Right atrium auricular region (tissue), 2 donors: ENCODE results near the gene PSMB1. TPM values are rescaled to one million over a fixed set of nuclear protein-coding genes. Genes with fewer than 3 reads are reported as not detected.
A peak's percentile ranks its signal among the peaks of the same experiment; 100 is the strongest.

Experiments used
- DNase-seq: peaks from one replicate; pipeline ENCODE4 v3.0.0-alpha.2; 2019; ENCODE audit warnings: low spot score
- H3K27ac ChIP-seq, 2 donors: fragments of 200-600 bp; sonication (generic); 1 replicate in 1 of 2; 2 replicates in 1 of 2; pipeline ENCODE4 v1.5.1; 2016 to 2019
- H3K27me3 ChIP-seq, 2 donors: fragments of 200-600 bp; sonication (generic); one replicate each; pipeline versions ENCODE4 v1.5.1 to v1.6.0; 2017 to 2019
- H3K36me3 ChIP-seq: fragments of 200-600 bp; sonication (generic); one replicate; pipeline ENCODE4 v1.5.1; 2016
- H3K4me1 ChIP-seq, 2 donors: fragments of 200-600 bp; sonication (generic); one replicate each; pipeline versions ENCODE4 v1.5.1 to v1.6.0; 2017 to 2019
- H3K4me3 ChIP-seq, 2 donors: fragments of 200-600 bp; sonication (generic); 1 replicate in 1 of 2; 2 replicates in 1 of 2; pipeline ENCODE4 v1.5.1; 2017 to 2019; ENCODE audit warnings: mild to moderate bottlenecking in 1 of 2, moderate library complexity in 1 of 2
- H3K9me3 ChIP-seq, 2 donors: fragments of 200-600 bp; sonication (generic); one replicate each; pipeline ENCODE4 v1.5.1; 2019
- CTCF ChIP-seq, 2 donors: fragments of 200-600 bp; sonication (generic); IDR thresholded peaks; one replicate each; pipeline ENCODE4 v1.5.1; 2019; ENCODE audit warnings: antibody characterized with exemption in 2 of 2
- total RNA-seq, 2 donors: library from RNA; depleted of rRNA; stranded (reverse); fragments of >200 nt; gene quantifications; one replicate each; pipeline ENCODE4 v1.1.0, GENCODE V29; 2016

The PSMB1 gene
- total RNA-seq, 2 donors from 2014 or later, result 188 to 245 TPM

GRCh38 chr6:170584181-170584953, 31.3 kb upstream of the PSMB1 start, which contains the start of gene PDCD2:
TSS of gene PDCD2 (minus strand) at chr6:170584637. CDS start at chr6:170584581, 56 bp downstream.
- peaks cover 22% of the 10 kb centered on the region for H3K36me3 ChIP-seq
- H3K9me3 ChIP-seq, result no peaks in the 10 kb centered on the region
- DNase-seq, result peak; percentile 88
- H3K4me1 ChIP-seq, result peaks cover 0 to 15% of the 10 kb centered on the region in 2 donors
- peak in 1 of 2 donors; percentile 16 for TF ChIP-seq CTCF (IDR thresholded peaks at IDR 0.05)
- H3K27me3 ChIP-seq, result no peaks in the 10 kb centered on the region
- peak within 1 kb of the TSS; percentile 83 to 90 for H3K27ac ChIP-seq
- H3K4me3 ChIP-seq, result peak within 1 kb of the TSS; percentile 71 to 84

DNA sequence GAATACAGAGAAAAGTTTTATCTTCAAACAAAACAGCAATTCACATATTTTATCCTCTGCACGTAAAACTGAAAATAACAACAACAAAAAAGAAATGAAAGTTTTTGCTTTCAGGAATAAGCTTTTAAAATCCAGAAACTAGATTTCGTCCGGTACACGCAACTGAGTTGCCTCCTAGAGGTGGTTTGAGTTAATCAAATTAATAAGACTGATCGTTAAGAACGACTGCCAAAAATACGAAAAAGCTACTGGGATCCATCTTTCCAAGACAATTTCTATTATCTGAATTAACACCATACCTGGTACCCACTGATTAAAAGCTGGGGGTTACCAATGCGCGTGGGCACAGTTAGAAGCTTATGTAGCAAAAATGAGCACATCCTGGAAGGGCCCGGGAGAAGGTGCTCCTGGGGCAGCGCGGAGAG, 30.7 kb upstream of the PSMB1 start:
- Histone ChIP-seq H3K9me3 (no peaks in the 10 kb centered on the region), H3K27me3 (no peaks in the 10 kb centered on the region), H3K36me3 (peaks cover 25% of the 10 kb centered on the region), H3K27ac (peak overlapping the region; percentile 83 to 90), H3K4me1 (peaks cover 0 to 15% of the 10 kb centered on the region in 2 donors), H3K4me3 (peak overlapping the region; percentile 71 to 84)
- DNase-seq, result no peak
- TF ChIP-seq CTCF (IDR thresholded peaks at IDR 0.05), result no peak

DNA sequence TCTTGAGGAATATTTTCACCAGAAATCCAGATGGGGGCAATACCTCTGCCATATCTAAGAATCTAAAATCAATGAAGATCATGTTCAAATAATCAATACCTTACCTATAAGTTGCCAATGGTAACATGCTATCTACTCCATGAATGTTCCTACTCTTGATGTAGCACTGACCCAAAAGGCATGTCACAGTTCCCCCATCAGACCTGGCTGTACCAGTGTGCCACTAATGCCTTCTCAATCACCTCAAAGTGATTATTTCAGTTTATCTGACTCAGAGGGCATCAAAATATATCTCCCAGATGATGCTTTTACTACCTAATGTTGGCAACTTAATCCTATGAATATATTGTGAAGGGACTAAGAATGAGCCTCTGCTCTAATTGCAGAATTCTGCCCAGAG, 25.8 kb upstream of the PSMB1 start:
- H3K27me3 ChIP-seq, result no peaks in the 10 kb centered on the region
- H3K4me3 ChIP-seq, result no peak overlapping the region
- no peak for TF ChIP-seq CTCF (IDR thresholded peaks at IDR 0.05)
- no peak for DNase-seq
- H3K4me1 ChIP-seq, result peaks cover 0 to 9% of the 10 kb centered on the region in 2 donors
- no peaks in the 10 kb centered on the region for H3K9me3 ChIP-seq
- peaks cover 62% of the 10 kb centered on the region for H3K36me3 ChIP-seq
- no peak overlapping the region for H3K27ac ChIP-seq

- H3K4me1 ChIP-seq, result no peaks in the 10 kb centered on the region
- no peaks in the 10 kb centered on the region for H3K9me3 ChIP-seq
- no peak for DNase-seq
- no peaks in the 10 kb centered on the region for H3K27me3 ChIP-seq
- TF ChIP-seq CTCF (IDR thresholded peaks at IDR 0.05), result no peak
- no peak overlapping the region for H3K27ac ChIP-seq
- peaks cover 68% of the 10 kb centered on the region for H3K36me3 ChIP-seq
- H3K4me3 ChIP-seq, result no peak overlapping the region
Observed at GRCh38 chr6:170575250-170575649, 22.1 kb upstream of the PSMB1 start.

DNA sequence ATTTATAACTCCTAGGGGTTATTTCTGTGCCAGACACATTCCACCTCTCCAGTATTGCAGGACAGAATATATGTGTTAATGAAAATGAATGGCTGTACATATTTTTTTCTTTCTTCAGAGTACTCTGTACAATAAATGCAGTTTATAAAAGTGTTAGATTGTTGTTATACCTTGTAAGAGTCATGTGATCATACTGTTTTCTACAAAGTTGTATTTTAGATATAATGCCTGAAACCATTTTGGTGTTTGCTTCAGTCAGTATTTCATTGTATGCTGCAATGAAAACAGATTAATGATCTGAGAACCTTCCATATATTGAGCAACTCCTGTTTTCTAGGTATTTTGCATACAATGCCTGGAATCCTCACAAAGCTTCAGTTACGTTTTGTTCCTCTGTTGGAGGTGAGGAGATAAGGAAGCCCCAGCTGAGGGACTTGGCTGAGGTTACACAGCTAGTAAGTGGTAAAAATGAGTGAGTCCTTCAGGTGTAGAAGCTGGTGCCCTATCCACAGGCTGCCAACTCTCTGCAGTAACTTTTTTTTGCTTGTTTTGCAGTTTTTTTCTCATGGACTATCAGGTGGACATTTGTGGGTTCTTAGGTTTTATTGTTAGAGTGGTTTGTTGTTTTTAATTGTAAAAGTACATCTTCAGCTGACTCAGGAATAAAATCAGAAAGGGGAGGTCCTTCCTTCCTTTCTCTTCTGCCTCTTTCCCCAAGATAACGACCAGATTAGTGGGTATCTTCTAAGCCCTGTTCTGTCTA, 19.8 kb upstream of the PSMB1 start:
- TF ChIP-seq CTCF (IDR thresholded peaks at IDR 0.05), result no peak
- Histone ChIP-seq H3K36me3 (peaks cover 73% of the 10 kb centered on the region), H3K27ac (no peak overlapping the region), H3K9me3 (no peaks in the 10 kb centered on the region), H3K27me3 (no peaks in the 10 kb centered on the region), H3K4me3 (no peak overlapping the region), H3K4me1 (no peaks in the 10 kb centered on the region)
- no peak for DNase-seq
